HG03558 (cell line): ENCODE data around the gene TMEM80.
"Not testable (repeated sequence)": the region's sequence is repeated elsewhere in the genome, so short reads cannot be mapped to it uniquely, and the experiment has no call there.

ENCODE experiments used
- ATAC-seq: cut with Tn5 transposase; IDR thresholded peaks from one replicate; pipeline ENCODE4 v1.9.1; 2021; ENCODE audit warnings: moderate number of reproducible peaks; ENCODE audit not compliant: unreplicated experiment; ENCODE audit errors: extremely low read depth

TMEM80 gene

DNA sequence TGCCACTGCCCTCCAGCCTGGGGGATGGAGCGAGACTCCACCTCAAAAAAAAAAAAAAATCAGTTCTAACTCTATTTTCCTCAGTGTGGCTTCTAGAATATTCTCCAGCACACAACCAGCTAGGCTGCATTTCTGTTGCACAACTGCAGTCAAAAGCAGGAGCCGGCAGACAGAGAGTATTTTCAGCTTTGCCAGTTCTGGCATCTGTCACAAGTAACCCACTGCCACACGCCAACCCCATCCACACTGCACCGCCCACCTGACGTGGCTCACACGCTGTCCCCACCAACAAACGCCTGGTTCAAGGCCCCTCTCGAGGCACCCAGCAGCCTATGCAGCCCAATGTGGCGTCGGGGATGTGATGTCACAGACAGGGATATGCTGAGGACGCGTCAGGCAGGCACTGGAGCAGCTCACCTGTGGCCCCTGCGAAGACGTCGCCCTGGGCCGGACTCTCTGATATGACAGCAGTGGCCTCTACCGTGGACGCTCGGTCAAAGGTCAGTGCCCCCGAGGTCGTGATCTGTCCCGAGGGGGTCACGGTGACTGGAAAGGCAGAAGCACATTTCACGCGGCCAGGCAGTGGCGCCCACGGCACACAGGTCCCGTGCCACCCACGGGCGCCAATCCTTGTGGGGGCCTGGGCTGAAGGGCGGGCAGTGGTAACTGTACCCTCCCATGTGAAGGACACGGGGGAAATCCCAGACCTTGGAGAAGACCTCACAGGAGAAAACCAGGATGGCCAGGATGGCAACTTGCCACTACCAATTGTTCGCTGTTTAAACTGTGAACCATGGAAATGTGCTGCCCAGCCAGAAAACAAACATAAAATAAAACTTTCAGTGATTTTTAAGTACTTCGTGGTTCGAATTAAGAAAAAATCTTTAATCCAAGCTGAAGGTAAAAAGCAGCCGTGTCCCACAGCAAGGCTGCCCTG lies 16.1 kb upstream of the TMEM80 start:
- no peak for ATAC-seq

GRCh38 chr11:680476-680875 lies 15.1 kb upstream of the TMEM80 start:
- ATAC-seq = no peak

GRCh38 chr11:680970-681369 lies 14.6 kb upstream of the TMEM80 start:
- no peak for ATAC-seq

DNA sequence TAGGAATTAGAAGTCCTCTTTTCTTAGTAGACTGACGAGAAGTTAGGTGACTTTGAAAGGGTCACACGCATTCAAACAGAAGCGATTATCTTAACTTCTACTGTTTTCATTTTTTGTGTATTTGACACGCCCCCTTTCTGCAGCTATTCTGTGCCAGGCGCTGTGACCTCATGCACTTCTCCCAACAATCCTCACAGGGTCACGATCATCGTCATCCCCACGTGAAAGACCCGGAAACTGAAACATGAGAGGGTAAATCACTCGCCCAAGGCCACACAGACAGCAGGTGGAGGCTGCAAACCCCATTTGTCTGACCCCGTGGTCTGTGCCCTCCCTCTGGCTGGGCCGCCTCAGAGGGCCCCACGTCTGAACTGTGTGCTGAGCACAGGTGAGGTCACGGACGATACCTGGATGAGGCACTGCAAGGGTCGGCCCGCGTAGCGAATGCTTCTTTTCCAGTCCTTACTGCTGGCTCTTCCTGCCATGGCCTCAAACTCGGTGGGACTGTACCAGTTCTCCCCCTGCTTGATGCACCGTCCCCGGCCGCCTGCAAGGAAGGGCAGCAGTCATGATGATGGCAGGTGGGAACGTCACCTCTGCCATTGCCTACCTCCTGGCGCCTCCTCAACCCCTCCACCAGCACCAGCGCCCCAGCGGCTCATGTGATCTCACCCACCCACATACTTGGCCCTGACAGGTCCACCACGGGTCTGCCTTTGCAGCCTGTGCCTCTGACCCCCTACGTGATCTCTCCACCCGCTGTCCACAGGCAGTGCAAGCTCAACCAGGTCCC lies 9.0 kb upstream of the TMEM80 start:
- ATAC-seq = no peak

GRCh38 chr11:687751-688150 lies 7.9 kb upstream of the TMEM80 start:
- no peak for ATAC-seq

DNA sequence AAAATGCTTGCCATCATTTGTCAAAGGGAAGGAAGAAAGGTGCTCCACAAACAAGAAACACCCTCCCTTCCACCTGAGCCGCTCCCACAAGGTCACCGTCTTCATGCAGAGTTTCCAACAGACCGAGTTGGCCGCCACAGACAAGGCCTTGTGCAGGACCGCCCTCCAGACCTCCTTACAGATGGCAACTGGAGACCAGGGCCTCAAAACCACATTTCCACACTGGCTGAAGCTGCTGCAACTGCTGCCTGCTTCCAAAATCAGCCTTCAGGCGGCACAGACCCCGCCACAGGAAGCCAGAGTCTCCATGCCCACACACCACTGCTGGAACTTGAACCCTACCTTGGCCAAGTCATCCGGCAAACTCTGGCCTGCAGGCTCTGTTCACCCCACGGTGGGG lies 6.9 kb upstream of the TMEM80 start:
- no peak for ATAC-seq

DNA sequence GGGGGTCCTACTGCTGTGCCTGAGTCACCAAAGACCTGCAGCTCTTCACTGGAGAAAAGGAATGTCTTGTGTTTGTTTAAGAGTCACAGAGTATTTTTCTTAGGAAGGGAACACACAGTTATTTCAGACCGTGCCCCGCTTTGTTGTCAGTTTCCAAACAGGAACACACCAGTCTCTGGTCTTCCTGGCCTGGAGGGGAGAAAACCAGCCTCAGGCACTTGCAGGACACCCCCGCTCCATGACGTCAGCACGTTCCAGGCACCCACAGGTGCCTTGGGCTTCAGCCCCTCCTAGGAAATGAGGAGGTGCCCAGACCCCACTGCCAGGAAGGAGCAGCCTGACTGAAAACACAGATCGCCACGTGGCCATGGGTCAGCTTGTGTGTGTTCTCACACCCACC lies 6.0 kb upstream of the TMEM80 start:
- no peak for ATAC-seq

DNA sequence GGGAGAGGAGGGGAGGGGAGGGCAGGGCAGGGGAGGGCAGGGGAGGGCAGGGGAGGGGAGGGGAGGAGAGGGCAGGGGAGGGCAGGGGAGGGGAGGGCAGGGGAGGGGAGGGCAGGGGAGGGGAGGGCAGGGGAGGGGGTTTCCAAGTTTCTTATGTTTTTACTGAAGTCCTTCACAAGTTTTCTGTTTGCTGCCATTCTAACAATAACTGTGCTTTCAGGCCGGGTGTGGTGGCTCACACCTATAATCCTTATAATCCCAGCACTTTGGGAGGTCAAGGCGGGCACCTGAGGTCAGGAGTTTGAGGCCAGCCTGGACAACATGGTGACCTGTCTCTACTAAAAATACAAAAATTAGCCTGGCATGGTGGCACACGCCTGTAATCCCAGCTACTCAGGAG lies 5.4 kb upstream of the TMEM80 start:
- ATAC-seq = not testable (repeated sequence)

- no peak for ATAC-seq
Measured at GRCh38 chr11:690738-691633, 4.6 kb upstream of the TMEM80 start.

DNA sequence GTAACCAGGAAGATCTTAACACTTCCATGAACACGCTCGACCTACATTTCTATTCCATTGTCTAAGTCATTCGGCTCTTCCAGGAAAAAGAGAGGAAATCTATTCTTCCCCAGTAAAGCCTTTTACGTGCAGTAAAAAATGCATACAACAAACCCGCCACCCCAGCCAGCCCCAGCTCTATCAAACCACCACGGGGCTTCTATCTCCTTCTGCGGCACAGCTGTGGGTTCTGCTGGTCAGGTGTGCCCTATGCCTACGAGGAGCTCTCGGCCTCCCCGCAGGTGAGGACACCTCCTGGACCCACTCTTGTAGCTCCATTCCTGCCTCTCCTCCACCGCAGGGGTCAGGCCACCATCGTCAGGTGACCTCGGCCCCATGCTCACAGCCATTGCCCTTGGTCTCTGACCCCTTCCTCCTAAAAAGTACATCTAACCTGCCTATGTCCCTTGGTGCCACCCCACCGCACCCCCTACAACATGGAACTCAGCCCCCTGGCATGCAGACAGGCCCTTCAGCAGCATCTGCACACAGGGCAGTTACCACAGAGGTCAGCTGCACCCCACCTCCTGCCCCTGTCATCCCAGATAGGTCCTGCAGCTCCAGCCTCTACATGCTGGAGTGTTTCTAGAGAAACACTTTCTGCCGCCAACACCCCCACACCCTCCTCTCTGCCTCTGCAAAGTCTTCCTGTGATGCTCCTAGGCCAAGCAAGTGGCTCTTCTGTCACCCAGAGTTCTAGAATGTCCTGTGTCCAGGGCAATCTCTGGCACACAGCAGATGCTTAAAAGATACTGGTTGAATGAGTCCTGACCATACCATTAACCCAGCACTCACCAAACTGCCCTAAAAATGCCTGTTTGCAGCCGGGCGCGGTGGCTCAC lies 3.7 kb upstream of the TMEM80 start:
- no peak for ATAC-seq

DNA sequence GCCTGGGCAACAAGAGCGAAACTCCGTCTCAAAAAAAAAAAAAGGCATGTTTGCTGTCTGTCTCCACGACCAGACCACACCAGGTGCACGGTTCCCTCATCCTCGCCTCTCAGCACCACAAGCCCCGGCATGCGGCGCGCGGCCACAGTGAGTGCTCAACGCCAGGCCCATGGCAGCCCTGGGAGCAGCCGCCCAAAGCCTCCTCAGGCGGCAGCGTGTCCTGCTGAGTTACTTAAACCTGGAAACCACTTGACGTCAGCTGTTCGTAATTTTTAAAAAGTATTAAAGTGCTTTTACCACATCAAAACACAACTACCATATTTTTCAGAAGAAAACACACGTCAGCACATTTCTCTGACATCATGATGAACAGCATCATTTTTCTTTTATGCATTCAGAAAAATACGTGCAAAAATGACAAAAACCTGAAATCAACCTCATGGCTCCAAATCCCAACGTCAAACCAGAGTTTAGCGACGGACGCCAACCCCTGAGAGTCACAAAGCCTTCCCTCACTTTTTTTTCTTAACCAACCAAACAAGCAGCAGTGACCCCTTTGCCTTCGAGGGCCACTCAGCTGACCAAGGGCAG lies 2.7 kb upstream of the TMEM80 start:
- no peak for ATAC-seq

- no peak for ATAC-seq
Measured at GRCh38 chr11:693415-693831, 2.2 kb upstream of the TMEM80 start.

- ATAC-seq = no peak
Measured at GRCh38 chr11:693887-694562, 1.6 kb upstream of the TMEM80 start.

DNA sequence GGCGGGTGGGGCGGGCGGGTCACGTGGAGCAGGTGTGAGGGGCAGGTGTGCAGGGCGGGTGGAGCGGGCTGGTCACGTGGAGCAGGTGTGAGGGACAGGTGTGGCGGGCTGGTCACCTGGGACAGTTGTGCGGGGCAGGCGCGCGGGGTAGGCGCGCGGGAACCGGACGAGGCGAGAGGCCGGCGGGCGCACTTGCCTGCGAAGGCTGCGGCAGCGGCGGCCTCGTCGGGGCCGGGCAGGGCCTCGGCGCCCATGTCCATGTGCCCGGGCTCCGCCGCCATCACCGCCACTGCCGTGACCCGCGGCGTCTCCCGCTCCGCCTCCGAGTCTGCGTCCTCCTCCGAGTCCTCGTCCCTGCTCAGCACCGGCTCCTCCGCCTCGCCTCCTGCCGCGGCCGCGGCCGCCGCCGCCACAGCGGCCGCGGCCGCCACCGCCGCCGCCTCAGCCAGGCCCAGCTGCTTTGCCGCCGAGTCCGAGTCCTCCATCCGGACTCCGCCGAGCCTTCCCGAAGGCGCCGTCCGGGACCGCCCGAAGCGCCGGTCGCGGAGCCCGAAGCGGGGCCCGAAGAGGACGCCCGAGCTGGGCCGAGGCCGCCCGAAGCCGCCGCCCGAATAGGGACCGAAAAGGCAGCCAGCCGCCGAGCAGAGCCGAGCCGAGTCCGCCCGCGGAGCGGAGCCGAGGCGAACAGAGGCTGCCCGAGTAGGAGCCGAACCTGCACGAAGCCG lies 891 bp upstream of the TMEM80 start, which contains the start of gene DEAF1:
DEAF1 (minus strand) TSS at position 660 of the 725 bp plus-strand sequence; CDS start at position 485, 175 bp downstream.
- peak; percentile 48 for ATAC-seq

- no peak for ATAC-seq
Measured at GRCh38 chr11:695288-695537, 403 bp upstream of the TMEM80 start.

- ATAC-seq = no peak
Measured at GRCh38 chr11:696955-697491, 1.4 kb downstream of the TMEM80 start.

GRCh38 chr11:697811-698311 lies 2.2 kb downstream of the TMEM80 start:
- ATAC-seq = no peak
